HEK293 (cell line): ENCODE measurements around the gene ATMIN.

Experiments used
- CTCF ChIA-PET: fragments of 350-600 bp; formaldehyde crosslinking; extraction: SDS; loops from one replicate; lab custom pipeline; 2021; ENCODE audit warnings: antibody characterized with exemption; lab: Yijun Ruan, JAX
- POLR2A ChIA-PET: fragments of 300-600 bp; formaldehyde crosslinking; extraction: SDS; loops from one replicate; lab custom pipeline; 2020; ENCODE audit warnings: antibody characterized with exemption, inconsistent platforms; lab: Yijun Ruan, JAX
- H3K27ac ChIP-seq: fragments of 200-500 bp; sonication (Bioruptor generic); 2 replicates; pipeline ENCODE4 v1.5.1; 2014; ENCODE audit warnings: low read depth, low read length, control low read depth, inconsistent platforms; ENCODE audit errors: extremely low read depth
- H3K36me3 ChIP-seq, 2 experiments: fragments of 200-500 bp in 1 of 2; sonication (Bioruptor generic) in 1 of 2; 1 replicate in 1 of 2; 2 replicates in 1 of 2; pipeline ENCODE4 v1.5.1; 2014 to 2017; ENCODE audit warnings: inconsistent platforms in 2 of 2, low read length in 2 of 2; ENCODE audit not compliant: control insufficient read depth in 2 of 2, insufficient read depth in 1 of 2
- H3K4me1 ChIP-seq: fragments of 200-500 bp; sonication (Bioruptor generic); 2 replicates; pipeline ENCODE4 v1.5.1; 2014; ENCODE audit warnings: mild to moderate bottlenecking, low read length, inconsistent platforms; ENCODE audit not compliant: control insufficient read depth, insufficient read depth
- H3K4me3 ChIP-seq: 2 replicates; pipeline ENCODE4 v1.5.1; 2011; ENCODE audit warnings: low read depth, mild to moderate bottlenecking, control low read depth, low read length, moderate library complexity
- H3K9me3 ChIP-seq: fragments of 200-500 bp; sonication (Bioruptor generic); 2 replicates; pipeline ENCODE4 v1.5.1; 2014; ENCODE audit warnings: low read depth, low read length, inconsistent platforms; ENCODE audit not compliant: control insufficient read depth, insufficient read depth
- GLI4 ChIP-seq: fragments of 450-650 bp; formaldehyde crosslinking; IDR thresholded peaks from 2 replicates; pipeline ENCODE4 v1.5.1; 2016; ENCODE audit warnings: missing biosample characterization, missing genetic modification characterization
- REPIN1 ChIP-seq: fragments of 450-650 bp; formaldehyde crosslinking; IDR thresholded peaks from 2 replicates; pipeline ENCODE4 v1.5.1; 2017; ENCODE audit warnings: missing biosample characterization, missing genetic modification characterization, low read depth
- SALL2 ChIP-seq: fragments of 450-650 bp; formaldehyde crosslinking; IDR thresholded peaks from 2 replicates; pipeline ENCODE4 v1.5.0; 2017; ENCODE audit warnings: missing biosample characterization, mild to moderate bottlenecking, missing genetic modification characterization, borderline replicate concordance
- ZBTB17 ChIP-seq: fragments of 450-650 bp; formaldehyde crosslinking; IDR thresholded peaks from 2 replicates; pipeline ENCODE4 v1.5.1; 2016; ENCODE audit warnings: missing biosample characterization, missing genetic modification characterization
- ZBTB48 ChIP-seq: fragments of 450-650 bp; formaldehyde crosslinking; IDR thresholded peaks from 2 replicates; pipeline ENCODE4 v1.5.1; 2016; ENCODE audit warnings: missing biosample characterization, missing genetic modification characterization
- ZFP37 ChIP-seq: fragments of 450-650 bp; formaldehyde crosslinking; IDR thresholded peaks from 2 replicates; pipeline ENCODE4 v1.5.1; 2016; ENCODE audit warnings: missing biosample characterization, missing genetic modification characterization
- ZNF10 ChIP-seq: fragments of 450-650 bp; formaldehyde crosslinking; IDR thresholded peaks from 2 replicates; pipeline ENCODE4 v1.5.1; 2017; ENCODE audit warnings: missing biosample characterization, missing genetic modification characterization
- ZNF121 ChIP-seq: fragments of 450-650 bp; formaldehyde crosslinking; IDR thresholded peaks from 2 replicates; pipeline ENCODE4 v1.5.1; 2016; ENCODE audit warnings: missing biosample characterization, missing genetic modification characterization
- ZNF211 ChIP-seq: fragments of 450-650 bp; formaldehyde crosslinking; IDR thresholded peaks from 2 replicates; pipeline ENCODE4 v1.5.1; 2016; ENCODE audit warnings: low read depth, missing biosample characterization, missing genetic modification characterization
- ZNF221 ChIP-seq: fragments of 450-650 bp; formaldehyde crosslinking; IDR thresholded peaks from 2 replicates; pipeline ENCODE4 v1.5.1; 2017; ENCODE audit warnings: missing biosample characterization, missing genetic modification characterization, borderline replicate concordance
- ZNF248 ChIP-seq: fragments of 450-650 bp; formaldehyde crosslinking; IDR thresholded peaks from 2 replicates; pipeline ENCODE4 v1.5.1; 2017; ENCODE audit warnings: missing biosample characterization, missing genetic modification characterization
- ZNF350 ChIP-seq: fragments of 450-650 bp; formaldehyde crosslinking; IDR thresholded peaks from 2 replicates; pipeline ENCODE4 v1.5.0; 2017; ENCODE audit warnings: missing biosample characterization, mild to moderate bottlenecking, missing genetic modification characterization
- ZNF514 ChIP-seq: fragments of 450-650 bp; formaldehyde crosslinking; IDR thresholded peaks from 2 replicates; pipeline ENCODE4 v1.5.1; 2016; ENCODE audit warnings: missing biosample characterization, missing genetic modification characterization
- ZNF792 ChIP-seq: fragments of 450-650 bp; formaldehyde crosslinking; IDR thresholded peaks from 2 replicates; pipeline ENCODE4 v1.5.1; 2016; ENCODE audit warnings: missing biosample characterization, missing genetic modification characterization
- TF ChIP-seq, protein P1 (sequence below): fragments of 450-650 bp; formaldehyde crosslinking; IDR thresholded peaks from 2 replicates; pipeline ENCODE4 v1.5.1; 2016; ENCODE audit warnings: missing biosample characterization, missing genetic modification characterization, borderline replicate concordance
- TF ChIP-seq, protein P2 (sequence below): fragments of 450-650 bp; formaldehyde crosslinking; IDR thresholded peaks from 2 replicates; pipeline ENCODE4 v1.5.1; 2016; ENCODE audit warnings: missing biosample characterization, missing genetic modification characterization
- TF ChIP-seq, protein P3 (sequence below): fragments of 450-650 bp; formaldehyde crosslinking; IDR thresholded peaks from 2 replicates; pipeline ENCODE4 v1.5.1; 2017; ENCODE audit warnings: missing biosample characterization, mild to moderate bottlenecking, missing genetic modification characterization, moderate library complexity
- TF ChIP-seq, protein P4 (sequence below): fragments of 450-650 bp; formaldehyde crosslinking; IDR thresholded peaks from 2 replicates; pipeline ENCODE4 v1.5.1; 2016; ENCODE audit warnings: missing biosample characterization, missing genetic modification characterization
- TF ChIP-seq, protein P5 (sequence below): fragments of 450-650 bp; formaldehyde crosslinking; IDR thresholded peaks from 2 replicates; pipeline ENCODE4 v1.5.1; 2016; ENCODE audit warnings: missing biosample characterization, missing genetic modification characterization

The ATMIN gene

DNA sequence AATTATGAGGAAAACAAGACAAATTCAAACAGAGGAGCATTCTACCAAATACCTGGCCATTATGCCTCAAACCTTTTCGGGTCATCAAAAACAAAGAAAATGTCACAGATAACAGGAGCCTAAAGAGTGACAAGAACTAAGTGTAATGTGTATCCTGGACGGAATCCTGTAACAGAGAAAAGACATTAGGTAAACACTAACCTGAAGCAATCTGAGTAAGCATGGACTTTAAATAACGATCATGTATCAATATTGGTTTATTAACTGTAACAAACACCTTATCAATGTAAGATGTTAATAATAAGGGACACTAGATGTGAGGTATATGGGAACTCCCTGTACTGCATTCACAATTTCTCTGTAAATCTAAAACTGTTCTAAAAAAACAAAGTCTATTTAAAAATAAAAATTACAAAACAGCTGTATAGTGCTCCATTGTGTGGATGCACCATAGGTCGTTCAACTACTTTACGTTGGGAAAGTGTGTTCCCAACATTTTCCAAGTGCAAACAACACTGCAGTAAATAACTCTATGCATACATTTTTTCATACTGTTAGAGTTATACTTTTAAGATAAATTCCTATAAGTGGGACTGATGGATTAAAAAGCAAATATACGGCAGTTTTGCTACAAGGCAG, 43.7 kb upstream of the ATMIN start:
- no peak overlapping the region for H3K27ac ChIP-seq
- peaks cover 0 to 4% of the 10 kb centered on the region in 2 experiments; a peak in 2 of 3 replicates for H3K36me3 ChIP-seq
- H3K4me3 ChIP-seq: no peak overlapping the region
- TF ChIP-seq ZBTB48 (tag by site-specific recombination): no peak
- no peak for TF ChIP-seq ZNF350 (tag by site-specific recombination)
- no peak for TF ChIP-seq ZNF514 (tag by site-specific recombination)
- TF ChIP-seq ZNF248: no peak
- no peak for TF ChIP-seq REPIN1 (tag by site-specific recombination)
- TF ChIP-seq, protein P1, sequence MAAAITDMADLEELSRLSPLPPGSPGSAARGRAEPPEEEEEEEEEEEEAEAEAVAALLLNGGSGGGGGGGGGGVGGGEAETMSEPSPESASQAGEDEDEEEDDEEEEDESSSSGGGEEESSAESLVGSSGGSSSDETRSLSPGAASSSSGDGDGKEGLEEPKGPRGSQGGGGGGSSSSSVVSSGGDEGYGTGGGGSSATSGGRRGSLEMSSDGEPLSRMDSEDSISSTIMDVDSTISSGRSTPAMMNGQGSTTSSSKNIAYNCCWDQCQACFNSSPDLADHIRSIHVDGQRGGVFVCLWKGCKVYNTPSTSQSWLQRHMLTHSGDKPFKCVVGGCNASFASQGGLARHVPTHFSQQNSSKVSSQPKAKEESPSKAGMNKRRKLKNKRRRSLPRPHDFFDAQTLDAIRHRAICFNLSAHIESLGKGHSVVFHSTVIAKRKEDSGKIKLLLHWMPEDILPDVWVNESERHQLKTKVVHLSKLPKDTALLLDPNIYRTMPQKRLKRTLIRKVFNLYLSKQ (tag by site-specific recombination): no peak
- no peak for TF ChIP-seq ZFP37 (tag by site-specific recombination)
- TF ChIP-seq ZNF211 (tag by site-specific recombination): no peak
- no peak for TF ChIP-seq ZNF221 (tag by site-specific recombination)
- no peak for TF ChIP-seq GLI4
- TF ChIP-seq ZBTB17 (tag by site-specific recombination): no peak
- H3K9me3 ChIP-seq: no peaks in the 10 kb centered on the region
- ChIA-PET CTCF (interaction anchor here (1.6 to 2.2 kb wide), 2 partner anchors 13 to 67 kb away, joined by 5 to 7 read pairs; no protein-coding TSS in a partner anchor), POLR2A (no interaction called here)
- peaks cover 14% of the 10 kb centered on the region for H3K4me1 ChIP-seq

DNA sequence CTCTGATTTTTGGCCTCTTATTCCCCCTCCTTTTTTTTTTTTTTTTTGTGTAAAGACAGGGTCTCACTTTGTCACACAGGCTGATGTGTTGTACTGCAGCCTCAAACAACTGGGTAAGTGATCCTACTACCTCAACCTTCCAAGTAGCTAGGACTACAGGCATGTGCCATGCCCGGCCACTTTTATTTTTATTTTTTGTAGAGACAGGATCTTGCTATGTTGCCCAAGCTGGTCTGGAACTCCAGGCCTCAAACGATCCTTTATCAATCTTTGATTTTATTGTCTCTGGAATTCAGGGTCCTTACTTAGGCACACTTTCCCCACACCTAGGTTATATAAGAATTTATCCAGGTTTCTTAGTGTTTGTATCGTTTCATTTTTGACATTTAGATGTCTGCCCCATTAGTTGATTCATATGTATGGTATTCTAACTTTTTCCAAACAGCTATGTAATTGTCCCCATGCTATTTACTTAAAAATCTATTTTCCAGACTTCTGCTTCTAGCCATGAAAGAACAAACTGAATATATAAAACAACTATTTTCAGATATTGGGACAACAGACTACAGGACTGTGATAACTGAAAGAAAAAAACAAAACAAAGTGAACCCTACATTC, 42.9 kb upstream of the ATMIN start:
- Histone ChIP-seq H3K4me1 (peaks cover 13% of the 10 kb centered on the region), H3K36me3 (peaks cover 0 to 4% of the 10 kb centered on the region in 2 experiments; a peak in 2 of 3 replicates), H3K4me3 (no peak overlapping the region), H3K9me3 (no peaks in the 10 kb centered on the region), H3K27ac (no peak overlapping the region)
- ChIA-PET CTCF (interaction anchor here (0.7 to 1.8 kb wide), 5 partner anchors 11 to 68 kb away, joined by 3 to 13 read pairs (median 5); partner anchors contain the start of gene ATMIN), POLR2A (interaction anchor here (1.4 kb wide), 1 partner anchor 14 kb away, joined by 3 read pairs; the partner anchor contains the start of genes CENPN and CMC2)
- TF ChIP-seq, protein P2, sequence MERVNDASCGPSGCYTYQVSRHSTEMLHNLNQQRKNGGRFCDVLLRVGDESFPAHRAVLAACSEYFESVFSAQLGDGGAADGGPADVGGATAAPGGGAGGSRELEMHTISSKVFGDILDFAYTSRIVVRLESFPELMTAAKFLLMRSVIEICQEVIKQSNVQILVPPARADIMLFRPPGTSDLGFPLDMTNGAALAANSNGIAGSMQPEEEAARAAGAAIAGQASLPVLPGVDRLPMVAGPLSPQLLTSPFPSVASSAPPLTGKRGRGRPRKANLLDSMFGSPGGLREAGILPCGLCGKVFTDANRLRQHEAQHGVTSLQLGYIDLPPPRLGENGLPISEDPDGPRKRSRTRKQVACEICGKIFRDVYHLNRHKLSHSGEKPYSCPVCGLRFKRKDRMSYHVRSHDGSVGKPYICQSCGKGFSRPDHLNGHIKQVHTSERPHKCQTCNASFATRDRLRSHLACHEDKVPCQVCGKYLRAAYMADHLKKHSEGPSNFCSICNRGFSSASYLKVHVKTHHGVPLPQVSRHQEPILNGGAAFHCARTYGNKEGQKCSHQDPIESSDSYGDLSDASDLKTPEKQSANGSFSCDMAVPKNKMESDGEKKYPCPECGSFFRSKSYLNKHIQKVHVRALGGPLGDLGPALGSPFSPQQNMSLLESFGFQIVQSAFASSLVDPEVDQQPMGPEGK (tag by site-specific recombination): no peak
- TF ChIP-seq ZNF792 (tag by site-specific recombination): no peak
- no peak for TF ChIP-seq ZNF10 (tag by site-specific recombination)
- 0 out of 2 replicates have a peak, but pooled peaks have one; percentile 51 for TF ChIP-seq ZNF121
- TF ChIP-seq, protein P3, sequence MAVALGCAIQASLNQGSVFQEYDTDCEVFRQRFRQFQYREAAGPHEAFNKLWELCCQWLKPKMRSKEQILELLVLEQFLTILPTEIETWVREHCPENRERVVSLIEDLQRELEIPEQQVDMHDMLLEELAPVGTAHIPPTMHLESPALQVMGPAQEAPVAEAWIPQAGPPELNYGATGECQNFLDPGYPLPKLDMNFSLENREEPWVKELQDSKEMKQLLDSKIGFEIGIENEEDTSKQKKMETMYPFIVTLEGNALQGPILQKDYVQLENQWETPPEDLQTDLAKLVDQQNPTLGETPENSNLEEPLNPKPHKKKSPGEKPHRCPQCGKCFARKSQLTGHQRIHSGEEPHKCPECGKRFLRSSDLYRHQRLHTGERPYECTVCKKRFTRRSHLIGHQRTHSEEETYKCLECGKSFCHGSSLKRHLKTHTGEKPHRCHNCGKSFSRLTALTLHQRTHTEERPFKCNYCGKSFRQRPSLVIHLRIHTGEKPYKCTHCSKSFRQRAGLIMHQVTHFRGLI (tag by site-specific recombination): no peak
- TF ChIP-seq SALL2 (tag by site-specific recombination): no peak
- TF ChIP-seq, protein P4, sequence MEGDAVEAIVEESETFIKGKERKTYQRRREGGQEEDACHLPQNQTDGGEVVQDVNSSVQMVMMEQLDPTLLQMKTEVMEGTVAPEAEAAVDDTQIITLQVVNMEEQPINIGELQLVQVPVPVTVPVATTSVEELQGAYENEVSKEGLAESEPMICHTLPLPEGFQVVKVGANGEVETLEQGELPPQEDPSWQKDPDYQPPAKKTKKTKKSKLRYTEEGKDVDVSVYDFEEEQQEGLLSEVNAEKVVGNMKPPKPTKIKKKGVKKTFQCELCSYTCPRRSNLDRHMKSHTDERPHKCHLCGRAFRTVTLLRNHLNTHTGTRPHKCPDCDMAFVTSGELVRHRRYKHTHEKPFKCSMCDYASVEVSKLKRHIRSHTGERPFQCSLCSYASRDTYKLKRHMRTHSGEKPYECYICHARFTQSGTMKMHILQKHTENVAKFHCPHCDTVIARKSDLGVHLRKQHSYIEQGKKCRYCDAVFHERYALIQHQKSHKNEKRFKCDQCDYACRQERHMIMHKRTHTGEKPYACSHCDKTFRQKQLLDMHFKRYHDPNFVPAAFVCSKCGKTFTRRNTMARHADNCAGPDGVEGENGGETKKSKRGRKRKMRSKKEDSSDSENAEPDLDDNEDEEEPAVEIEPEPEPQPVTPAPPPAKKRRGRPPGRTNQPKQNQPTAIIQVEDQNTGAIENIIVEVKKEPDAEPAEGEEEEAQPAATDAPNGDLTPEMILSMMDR (tag by site-specific recombination): 0 out of 2 replicates have a peak, but pooled peaks have one; percentile 14
- TF ChIP-seq, protein P5, sequence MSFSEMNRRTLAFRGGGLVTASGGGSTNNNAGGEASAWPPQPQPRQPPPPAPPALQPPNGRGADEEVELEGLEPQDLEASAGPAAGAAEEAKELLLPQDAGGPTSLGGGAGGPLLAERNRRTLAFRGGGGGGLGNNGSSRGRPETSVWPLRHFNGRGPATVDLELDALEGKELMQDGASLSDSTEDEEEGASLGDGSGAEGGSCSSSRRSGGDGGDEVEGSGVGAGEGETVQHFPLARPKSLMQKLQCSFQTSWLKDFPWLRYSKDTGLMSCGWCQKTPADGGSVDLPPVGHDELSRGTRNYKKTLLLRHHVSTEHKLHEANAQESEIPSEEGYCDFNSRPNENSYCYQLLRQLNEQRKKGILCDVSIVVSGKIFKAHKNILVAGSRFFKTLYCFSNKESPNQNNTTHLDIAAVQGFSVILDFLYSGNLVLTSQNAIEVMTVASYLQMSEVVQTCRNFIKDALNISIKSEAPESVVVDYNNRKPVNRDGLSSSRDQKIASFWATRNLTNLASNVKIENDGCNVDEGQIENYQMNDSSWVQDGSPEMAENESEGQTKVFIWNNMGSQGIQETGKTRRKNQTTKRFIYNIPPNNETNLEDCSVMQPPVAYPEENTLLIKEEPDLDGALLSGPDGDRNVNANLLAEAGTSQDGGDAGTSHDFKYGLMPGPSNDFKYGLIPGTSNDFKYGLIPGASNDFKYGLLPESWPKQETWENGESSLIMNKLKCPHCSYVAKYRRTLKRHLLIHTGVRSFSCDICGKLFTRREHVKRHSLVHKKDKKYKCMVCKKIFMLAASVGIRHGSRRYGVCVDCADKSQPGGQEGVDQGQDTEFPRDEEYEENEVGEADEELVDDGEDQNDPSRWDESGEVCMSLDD (tag by site-specific recombination): no peak
